Left cardiac atrium (tissue), 4 donors: ENCODE results near the gene RPA1. TPM values are rescaled to one million over a fixed set of nuclear protein-coding genes. Genes with fewer than 3 reads are reported as not detected.
"Not testable (repeated sequence)": the region's sequence is repeated elsewhere in the genome, so short reads cannot be mapped to it uniquely, and the experiment has no call there.

Source experiments
- ATAC-seq, 2 donors: fragments of 200-7000 bp; cut with Tn5 transposase; one replicate each; pipeline ENCODE4 v1.9.1; 2020; ENCODE audit warnings: mild to moderate bottlenecking in 2 of 2, moderate library complexity in 2 of 2
- DNase-seq: peaks from one replicate; pipeline ENCODE4 v3.0.0-alpha.2; 2020
- intact Hi-C, 2 donors: fragments of 100-400 bp; cut with DNase I; formaldehyde crosslinking; loops; one replicate each; pipeline versions ENCODE4 v1.14.1 to v1.15.1; 2022 to 2023
- total RNA-seq, 2 donors: library from RNA; stranded (reverse); fragmentation: NEBNext Ultra II Directional; extraction: Animal tissue kit (Norgen Biotek cat#: 25700); gene quantifications; one replicate each; pipeline ENCODE4 v1.2.1, GENCODE V29; 2021
- donor health status: DM: no; HTN: yes; CAD: no.
- donor health status: DM: no; HTN: yes; CAD: no; lungs with severe emphysema.
- donor health status: DM: yes; HTN: yes; CAD: no.
- donor health status: Dilated cardiomyopathy.

The RPA1 gene
- total RNA-seq, 2 donors from 2014 or later: 61.8 to 95.1 TPM

DNA sequence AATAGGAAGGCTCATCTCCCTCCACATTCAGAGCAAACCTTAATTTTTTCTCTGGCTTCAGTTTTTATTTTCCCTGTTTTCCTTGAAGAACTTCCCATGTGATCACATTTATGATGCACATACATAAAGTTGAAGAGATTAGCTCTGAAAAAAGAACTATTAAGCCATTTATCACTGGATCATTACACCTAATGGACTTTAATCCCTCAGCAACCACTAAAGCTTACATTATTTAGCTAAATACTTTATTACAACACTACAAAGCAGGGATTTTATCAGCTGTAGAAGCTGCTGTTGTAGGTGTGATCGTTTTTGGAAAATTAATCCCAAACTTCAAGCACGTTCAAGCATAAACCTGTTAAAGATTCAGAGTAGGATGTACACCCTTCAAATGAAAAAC lies 21.2 kb upstream of the RPA1 start:
- DNase-seq (no peak), ATAC-seq (no peak)
- intact Hi-C loops: no loop called here

DNA sequence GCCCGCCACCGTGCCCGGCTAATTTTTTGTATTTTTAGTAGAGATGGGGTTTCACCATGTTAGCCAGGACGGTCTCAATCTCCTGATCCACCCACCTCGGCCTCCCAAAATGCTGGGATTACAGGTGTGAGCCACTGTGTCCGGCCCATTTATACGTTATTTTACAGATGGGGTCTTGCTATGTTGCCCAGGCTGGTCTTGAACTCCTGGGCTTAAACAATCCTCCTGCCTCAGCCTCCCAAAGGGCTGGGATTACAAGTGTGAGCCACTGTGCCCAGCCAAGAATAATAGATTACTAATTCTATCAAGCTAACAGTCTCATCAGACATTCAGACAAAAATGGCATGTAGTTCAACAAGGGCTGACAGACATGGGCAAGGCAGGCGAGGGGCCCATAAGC lies 20.0 kb upstream of the RPA1 start:
- DNase-seq, intact Hi-C loops, ATAC-seq: not testable (repeated sequence)

DNA sequence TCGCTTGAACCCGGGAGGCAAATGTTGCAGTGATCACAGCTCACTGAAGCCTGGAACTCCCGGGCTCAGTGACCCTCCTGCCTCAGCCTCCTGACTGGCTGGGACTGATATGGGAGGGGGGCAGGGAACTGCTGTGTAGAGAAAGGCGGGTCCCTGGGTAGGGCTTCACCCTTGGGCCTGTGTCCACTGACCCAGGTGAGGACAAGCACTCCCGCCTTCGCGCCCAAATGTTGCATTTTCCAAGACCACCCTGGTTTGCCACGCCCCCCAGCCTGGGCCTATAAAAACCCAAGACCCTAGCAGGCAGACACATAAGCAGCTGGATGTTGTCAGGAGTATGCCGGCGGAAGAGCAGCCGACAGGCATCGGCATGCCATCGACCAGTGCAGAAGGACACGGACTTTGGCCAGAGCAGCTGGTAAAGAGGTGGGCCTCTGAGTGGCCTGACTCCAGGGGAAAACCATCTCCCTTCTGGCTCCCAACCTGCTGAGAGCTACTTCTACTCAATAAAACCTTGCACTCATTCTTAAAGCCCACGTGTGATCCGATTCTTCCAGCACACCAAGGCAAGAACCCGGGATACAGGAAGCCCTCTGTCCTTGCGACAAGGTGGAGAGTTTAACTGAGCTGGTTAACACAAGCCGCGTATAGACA lies 19.2 kb upstream of the RPA1 start:
- DNase-seq (no peak), ATAC-seq (no peak)
- intact Hi-C loops: no loop called here

DNA sequence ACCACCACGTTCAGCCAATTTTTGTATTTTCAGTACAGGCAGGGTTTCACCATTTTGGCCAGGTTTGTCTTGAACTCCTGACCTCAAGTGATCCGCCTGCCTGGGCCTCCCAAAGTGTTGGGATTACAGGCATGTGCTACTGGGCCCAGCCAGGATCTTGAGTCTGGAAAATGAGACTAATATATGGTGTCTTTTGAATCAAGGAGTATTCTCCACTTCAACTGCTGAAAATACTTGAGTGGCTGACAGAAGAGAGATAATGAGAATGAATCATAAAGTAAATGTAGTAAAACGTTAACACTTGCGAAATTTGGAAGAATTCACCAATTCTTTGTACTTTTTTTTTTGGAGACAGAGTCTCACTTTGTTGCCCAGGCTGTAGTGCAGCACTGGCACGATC lies 16.7 kb upstream of the RPA1 start:
- DNase-seq (no peak), ATAC-seq (peak in 1 of 2 donors; percentile 89)
- intact Hi-C loops: no loop called here

DNA sequence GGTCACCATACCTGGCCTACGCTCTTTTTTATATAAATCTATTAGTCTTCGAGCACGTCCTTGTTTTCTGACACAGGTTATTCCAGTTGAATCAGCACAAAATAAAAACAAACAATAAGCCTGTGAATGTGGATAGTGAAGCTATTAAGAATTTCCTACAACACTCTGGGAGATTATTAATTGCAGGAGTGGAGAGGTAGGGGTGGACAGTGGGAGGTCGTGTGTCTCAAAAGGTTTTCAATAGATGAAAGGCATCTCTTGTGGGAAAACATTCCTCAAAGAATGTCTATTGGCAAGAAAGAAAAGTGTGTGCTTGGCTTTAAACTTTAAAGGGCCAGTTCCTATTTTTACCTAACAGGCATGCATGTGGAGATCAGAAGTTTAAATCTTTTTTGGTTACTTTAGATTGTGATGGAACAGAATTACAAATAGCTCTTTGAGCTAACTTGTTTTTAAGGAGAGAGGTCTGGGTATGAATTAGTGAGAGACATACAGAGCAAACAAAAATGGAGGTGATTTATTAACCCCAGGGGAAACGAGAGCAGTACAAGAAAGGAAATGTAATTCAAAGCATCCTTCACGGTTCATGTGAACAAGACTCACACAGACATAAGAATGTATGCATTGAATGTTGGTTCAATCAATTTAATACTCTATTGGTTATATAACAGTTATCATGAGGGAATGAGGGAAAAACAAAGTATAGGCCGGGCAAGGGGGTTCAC lies 9.1 kb upstream of the RPA1 start:
- ATAC-seq (no peak), DNase-seq (no peak)
- intact Hi-C loops: no loop called here

DNA sequence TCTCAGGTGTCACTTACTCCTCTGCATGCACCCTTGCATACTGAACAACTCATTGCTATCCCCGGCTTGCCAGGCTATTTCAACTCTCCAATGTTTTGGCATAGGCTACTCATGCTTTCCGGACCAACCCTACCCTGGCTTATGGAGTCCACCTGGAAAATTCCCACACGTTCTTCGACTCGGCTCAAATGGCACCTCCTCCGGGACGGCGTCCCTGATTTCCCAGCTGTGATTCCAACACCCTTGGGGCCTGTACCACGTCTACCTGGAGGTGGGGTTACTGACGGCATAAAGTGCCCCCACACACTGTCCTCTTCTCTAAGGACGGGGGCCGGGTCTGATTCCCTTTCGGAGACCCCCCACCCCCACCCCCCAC lies 601 bp upstream of the RPA1 start:
- intact Hi-C loops: no loop called here
- DNase-seq (peak; percentile 25), ATAC-seq (peak; percentile 5 to 29)

DNA sequence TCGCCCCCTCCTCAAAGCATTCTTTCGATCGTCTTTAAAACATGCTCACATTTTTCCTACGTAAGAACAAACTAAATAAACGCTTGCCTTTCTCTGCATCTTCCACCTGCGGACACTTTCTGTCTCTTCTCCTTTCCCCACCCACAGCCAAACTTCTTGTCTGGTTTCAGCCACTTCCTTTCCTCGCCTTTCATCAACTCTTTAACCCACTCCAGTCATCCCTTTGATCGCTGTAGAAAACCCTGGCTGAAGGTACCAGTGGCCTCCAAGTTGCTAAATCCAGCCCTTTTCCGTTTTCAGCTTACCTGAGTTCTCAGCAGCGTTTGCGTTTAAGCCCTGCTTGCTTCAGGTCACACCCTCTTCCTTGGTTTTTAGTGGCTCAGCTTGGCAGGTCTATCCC lies 483 bp downstream of the RPA1 start:
- ATAC-seq: no peak
- DNase-seq: no peak
- intact Hi-C loops: no loop called here

DNA sequence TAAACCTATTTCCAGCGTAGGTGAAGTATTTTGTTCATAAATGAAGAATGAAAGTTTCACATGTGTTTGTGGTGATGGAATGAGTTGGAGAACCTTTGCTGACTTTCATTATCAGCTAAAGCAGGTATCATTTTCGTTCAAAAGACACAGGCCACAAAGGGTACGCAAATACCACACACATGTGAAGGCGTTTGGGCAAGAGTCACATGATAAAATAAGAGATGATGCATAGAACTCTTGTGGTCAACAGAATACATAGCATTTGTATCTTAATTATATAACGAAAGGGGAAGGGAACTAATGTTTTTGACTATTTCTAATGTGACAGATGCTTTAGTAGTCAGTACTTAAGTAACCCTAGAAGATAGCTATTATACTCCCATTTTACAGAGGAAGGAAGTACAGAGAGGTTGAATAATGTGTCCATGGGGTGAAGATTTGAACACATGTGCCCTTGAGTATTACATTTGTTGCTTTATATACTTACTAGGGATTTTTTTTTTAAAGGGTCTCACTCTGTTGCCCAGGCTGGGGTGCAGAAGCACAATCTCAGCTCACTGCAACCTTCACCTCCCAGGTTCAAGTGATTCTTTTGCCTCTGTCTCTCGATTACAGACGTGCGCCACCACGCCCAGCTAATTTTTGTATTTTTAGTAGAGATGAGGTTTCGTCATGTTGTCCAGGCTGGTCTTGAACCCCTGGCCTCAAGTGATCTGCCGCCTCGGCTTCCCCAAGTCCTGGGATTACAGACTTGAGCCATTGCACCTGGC lies 4.8 kb downstream of the RPA1 start:
- ATAC-seq: no peak
- DNase-seq: no peak
- intact Hi-C loops: no loop called here

DNA sequence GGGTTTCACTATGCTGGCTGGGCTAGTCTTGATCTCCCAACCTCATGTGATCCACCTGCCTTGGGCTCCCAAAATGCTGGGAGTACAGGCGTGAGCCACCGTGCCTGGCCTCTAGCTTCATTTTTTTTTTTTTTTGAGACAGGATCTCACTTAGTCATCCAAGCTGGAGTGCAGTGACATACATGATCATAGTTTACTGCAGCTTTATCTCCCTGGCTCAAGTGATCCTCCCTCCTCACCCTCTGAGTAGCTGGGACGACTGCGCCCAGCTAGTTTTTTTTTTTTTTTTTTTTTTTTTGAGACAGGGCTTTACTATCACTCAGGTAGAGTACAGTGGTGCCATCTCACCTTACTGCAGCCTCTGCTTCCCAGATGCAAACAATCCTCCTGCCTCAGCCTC lies 9.7 kb downstream of the RPA1 start:
- intact Hi-C loops: no loop called here
- DNase-seq: no peak
- ATAC-seq: peak in 1 of 2 donors; percentile 80

DNA sequence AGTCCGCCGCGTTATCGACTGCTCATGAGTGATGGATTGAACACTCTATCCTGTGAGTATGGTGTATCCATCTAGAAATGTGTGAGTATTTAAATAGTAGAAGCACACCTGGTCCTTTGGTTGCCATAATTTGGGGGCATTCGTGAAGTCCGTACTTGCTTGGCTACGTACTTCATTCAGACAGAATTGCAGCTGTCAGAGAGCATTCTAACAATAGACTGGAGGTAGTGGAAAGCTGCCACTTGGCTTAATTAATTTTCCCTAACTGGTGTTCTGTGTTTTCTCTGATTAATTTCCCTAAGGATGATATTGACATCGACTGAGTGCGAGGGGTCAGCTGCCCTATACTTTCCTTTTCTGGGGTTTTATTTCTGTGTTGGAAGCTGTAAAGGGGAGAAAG lies 14.1 kb downstream of the RPA1 start:
- no peak for ATAC-seq
- DNase-seq: no peak
- intact Hi-C loops: no loop called here

DNA sequence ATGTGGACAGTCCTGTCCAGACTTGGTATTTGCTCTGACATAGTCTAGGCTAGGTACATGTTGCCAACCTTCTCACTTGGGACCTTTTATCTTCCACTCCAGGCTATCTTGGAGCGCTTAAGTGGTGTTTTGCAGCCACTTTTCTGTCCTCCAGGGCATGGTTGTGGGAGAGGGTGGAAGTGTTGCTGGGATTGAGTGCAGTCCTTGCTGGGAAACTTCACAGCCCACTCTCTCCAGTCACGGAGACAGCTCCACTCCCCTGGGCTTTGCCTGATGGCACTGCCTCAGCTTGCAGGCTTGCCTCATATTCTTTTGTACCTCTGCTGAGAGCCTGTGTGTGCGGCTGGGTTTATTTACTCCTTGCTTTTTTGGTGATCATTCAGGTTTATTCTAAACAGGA lies 17.4 kb downstream of the RPA1 start:
- intact Hi-C loops: loop anchor here in 1 of 2 donors (2.0 kb wide), 1 partner anchor 50 kb away; no protein-coding TSS in a partner anchor
- DNase-seq (peak; percentile 64), ATAC-seq (peak; percentile 98)

DNA sequence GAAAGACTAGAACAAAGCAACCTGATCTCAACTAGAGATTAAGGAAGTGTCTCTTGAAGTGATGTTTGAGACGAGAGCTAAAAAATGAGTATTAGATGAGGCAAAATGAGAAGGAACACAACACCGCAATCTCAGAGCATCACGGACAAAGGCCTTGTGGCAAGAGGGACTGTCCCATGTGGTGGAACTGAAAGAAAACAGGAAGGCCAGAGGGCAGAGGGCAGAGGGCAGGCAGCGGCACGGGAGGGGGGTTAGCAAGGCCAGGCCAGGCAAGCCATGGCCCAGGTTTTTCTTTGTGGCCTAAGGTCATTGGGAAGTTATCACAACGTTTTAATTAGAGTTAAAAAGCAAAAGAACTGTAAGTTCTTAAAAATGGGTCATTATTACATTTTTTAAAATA lies 22.5 kb downstream of the RPA1 start:
- no peak for DNase-seq

DNA sequence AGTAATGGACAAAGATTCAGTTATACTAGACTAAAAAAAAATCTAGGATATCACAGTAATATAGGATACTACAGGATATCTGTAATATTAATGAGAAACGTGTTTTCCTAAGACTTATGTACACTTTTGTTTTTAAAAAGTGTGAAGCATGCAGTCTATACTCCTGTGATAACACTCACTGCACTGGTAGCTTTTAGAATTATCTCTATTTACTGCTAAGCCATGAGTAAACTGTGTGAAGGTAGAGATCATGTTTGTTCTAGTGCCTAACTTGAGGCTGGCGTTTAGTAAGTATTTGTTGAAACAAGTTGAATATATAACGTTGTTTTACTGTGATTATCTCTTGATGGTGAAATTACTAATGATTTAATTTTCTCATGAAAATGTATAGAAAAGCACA lies 23.9 kb downstream of the RPA1 start:
- DNase-seq: no peak
- intact Hi-C loops: no loop called here
- no peak for ATAC-seq

More for the DNA sequence above, 22.5 kb downstream of the RPA1 start:
- intact Hi-C loops: no loop called here
- ATAC-seq: no peak

DNA sequence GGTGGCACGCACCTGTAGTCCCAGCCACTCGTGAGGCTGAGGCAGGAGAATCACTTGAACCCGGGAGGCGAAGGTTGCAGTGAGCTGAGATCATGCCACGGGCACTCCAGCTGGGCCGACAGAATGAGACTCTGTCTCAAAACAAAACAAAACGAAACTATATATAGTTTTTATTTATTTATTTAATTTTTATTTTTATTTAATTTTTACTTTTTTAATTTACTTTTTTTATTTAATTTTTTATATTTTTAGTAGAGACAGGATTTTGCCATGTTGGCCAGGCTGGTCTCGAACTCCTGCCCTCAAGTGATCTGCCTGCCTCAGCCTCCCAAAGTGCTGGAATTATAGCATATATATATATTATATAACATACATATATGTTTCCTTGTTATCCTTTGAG lies 26.7 kb downstream of the RPA1 start:
- ATAC-seq, intact Hi-C loops, DNase-seq: not testable (repeated sequence)

DNA sequence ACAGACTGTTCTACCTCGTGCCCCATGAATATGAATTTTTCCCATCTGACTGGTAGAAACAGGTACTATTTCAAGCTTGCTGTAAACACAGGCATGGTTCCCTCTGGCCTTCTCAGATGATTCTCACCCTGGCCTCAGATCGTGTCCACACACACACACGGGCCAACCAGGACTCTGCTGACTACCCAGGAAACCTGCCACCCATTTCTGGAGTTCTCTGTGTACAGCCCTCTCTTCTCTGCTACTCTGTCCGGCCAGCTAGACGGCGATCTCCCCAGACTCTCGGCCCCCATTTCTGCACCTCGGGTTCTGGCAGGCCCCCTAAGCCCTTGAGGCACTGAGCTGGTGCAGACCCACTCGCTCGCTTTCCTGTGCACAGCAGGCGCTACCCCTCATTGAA lies 31.2 kb downstream of the RPA1 start:
- ATAC-seq: peak; percentile 38 to 57
- no peak for DNase-seq
- intact Hi-C loops: no loop called here

DNA sequence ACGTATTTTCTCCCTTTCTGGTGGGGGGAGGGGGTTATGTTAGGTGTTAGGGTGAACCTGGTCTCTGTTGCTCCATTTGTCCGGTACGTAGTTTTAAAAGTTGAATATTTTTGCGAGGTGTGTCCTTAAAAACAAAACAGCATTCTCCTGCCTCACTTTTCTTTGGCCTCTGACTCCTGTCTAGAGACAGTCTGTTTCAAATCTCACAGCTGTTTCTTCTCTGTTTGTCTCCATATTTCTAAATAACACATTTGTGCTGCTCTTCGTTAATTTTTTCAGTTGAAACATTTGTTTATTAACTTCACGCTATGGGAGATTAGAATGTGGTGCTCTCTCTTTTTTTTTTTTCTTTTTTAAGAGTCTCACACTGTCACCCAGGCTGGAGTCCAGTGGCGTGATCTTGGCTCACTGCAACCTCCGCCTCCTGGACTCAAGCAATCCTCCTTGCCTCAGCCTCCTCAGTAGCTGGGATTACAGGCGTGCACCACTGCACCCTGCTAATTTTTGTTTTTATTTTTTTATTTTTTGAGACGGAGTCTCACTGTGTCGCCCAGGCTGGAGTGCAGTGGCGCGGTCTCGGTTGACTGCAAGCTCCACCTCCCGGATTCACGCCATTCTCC lies 31.7 kb downstream of the RPA1 start:
- DNase-seq (no peak), ATAC-seq (peak in 1 of 2 donors; percentile 60)
- intact Hi-C loops: no loop called here

DNA sequence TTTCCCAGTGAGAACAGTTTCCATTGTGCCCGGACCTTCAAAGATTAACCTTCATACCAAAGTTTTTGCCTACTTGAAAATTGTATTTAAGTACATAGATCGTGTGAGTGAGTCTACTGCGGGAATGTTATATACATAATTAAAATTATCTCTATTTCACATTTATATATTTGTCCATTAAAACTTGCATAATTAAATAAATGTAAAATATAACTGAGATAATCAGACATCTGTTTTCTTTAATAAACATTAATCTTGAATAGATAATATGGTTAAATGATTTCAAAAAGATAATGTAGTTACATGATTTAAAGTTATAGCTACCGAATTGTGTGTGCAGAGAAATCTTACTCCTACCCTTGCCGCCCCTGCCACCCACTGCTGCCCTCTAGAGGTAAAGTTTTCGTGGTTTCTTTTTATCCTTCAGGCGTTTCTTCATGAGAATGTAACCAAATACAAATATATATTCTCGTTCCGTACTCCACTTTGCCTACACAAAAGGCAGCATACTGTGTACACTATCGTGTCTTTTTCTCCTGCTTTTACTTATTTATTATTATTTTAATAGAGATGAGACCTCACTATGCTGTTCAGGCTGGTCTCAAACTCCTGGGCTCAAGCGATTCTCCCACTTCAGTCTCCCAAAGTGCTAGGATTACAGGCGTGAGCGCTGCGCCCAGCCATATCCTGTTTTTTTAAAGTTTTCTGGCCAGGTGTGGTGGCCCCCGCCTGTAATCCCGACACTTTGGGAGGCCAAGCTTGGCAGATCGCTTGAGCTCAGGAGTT lies 35.6 kb downstream of the RPA1 start:
- ATAC-seq (no peak), DNase-seq (no peak)
- intact Hi-C loops: no loop called here

DNA sequence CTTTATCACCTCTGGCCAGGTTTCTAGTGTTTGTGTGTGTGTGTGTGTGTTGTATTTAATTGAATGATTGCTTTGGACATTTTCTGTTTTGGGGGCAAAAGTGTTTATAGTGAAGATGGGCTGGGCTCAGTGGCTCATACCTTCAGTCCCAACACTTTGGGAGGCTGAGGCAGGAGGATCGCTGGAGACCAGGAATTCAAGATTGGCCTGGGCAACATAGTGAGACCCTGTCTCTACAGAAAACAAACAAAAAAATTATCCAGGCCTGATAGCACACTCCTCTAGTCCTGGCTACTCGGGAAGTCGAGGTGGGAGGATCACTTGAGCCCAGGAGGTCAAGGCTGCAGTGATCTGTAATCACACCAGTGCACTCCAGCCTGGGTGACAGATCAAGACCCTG lies 37.5 kb downstream of the RPA1 start:
- no peak for ATAC-seq

DNA sequence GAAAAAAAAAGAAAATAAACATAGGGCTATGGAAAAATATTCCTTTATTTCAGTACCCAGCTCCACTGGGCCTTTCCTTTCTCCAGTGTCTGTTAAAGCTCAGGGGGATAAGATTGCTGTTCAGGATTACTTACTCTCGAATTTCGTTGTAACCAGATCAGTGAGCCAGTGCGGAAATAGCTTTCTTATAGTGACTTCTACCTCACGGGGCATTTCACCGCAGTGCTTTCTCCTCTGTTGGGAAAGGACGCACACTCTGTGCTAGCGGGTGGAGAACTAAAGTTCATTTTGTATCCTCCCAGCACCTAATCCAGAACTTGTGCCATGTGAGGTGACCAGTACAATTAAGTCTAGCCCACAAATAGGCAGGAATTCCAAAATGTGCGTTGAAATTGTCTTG lies 38.3 kb downstream of the RPA1 start:
- intact Hi-C loops: no loop called here
- no peak for ATAC-seq
- no peak for DNase-seq

More for the DNA sequence above, 37.5 kb downstream of the RPA1 start:
- DNase-seq: no peak
- intact Hi-C loops: no loop called here
